PC-3 (cell line): ENCODE results near the gene TPD52L1. TPM values are rescaled to one million over a fixed set of nuclear protein-coding genes. Genes with fewer than 3 reads are reported as not detected.
"Not testable (repeated sequence)": the region's sequence is repeated elsewhere in the genome, so short reads cannot be mapped to it uniquely, and the experiment has no call there.

Experiments used
- ATAC-seq: fragments of 200-7000 bp; cut with Tn5 transposase; 2 replicates; pipeline ENCODE4 v1.9.1; 2020; ENCODE audit warnings: mild to moderate bottlenecking, moderate library complexity
- BruUV-seq: library from RNA; stranded (reverse); fragments of 400-500 nt; replicated peaks from 2 replicates; lab custom pipeline; 2021; lab: Mats Ljungman, UMichigan
- CTCF ChIA-PET: fragments of 300-600 bp; sonication (Branson Sonifier 250); formaldehyde crosslinking; loops from one replicate; lab custom pipeline; 2022; ENCODE audit warnings: antibody characterized with exemption; lab: Charles Lee
- POLR2A ChIA-PET: fragments of 300-600 bp; sonication (Branson Sonifier 250); formaldehyde crosslinking; loops from one replicate; lab custom pipeline; 2022; ENCODE audit warnings: antibody characterized with exemption; ENCODE audit not compliant: unreplicated experiment; lab: Charles Lee
- DNase-seq: peaks from one replicate; pipeline ENCODE4 v3.0.0-alpha.2; 2015
- H2AFZ ChIP-seq: fragments of 300-600 bp; sonication (generic); 2 replicates; pipeline ENCODE4 v1.6.0; 2016; ENCODE audit warnings: antibody characterized with exemption, low read length
- H3F3A ChIP-seq: fragments of 300-600 bp; sonication (generic); one replicate; pipeline ENCODE4 v1.6.0; 2017; ENCODE audit warnings: antibody characterized with exemption, low read length, control low read depth, mild to moderate bottlenecking; ENCODE audit not compliant: unreplicated experiment
- H3K27ac ChIP-seq: fragments of 300-600 bp; sonication (generic); 2 replicates; pipeline ENCODE4 v1.5.1; 2016; ENCODE audit warnings: mild to moderate bottlenecking, low read length
- H3K27me3 ChIP-seq: fragments of 300-600 bp; sonication (generic); 2 replicates; pipeline ENCODE4 v1.6.1; 2016; ENCODE audit warnings: low read length, mixed read lengths
- H3K36me3 ChIP-seq: fragments of 300-600 bp; sonication (generic); 2 replicates; pipeline ENCODE4 v1.6.1; 2016; ENCODE audit warnings: low read depth, mixed run types, low read length, mixed read lengths
- H3K4me1 ChIP-seq: fragments of 300-600 bp; sonication (generic); 2 replicates; pipeline ENCODE4 v1.5.1; 2016; ENCODE audit warnings: low read length; ENCODE audit not compliant: insufficient read depth
- H3K4me2 ChIP-seq: fragments of 300-600 bp; sonication (generic); 2 replicates; pipeline ENCODE4 v1.6.0; 2016; ENCODE audit warnings: low read length
- H3K4me3 ChIP-seq: fragments of 300-600 bp; sonication (generic); 2 replicates; pipeline ENCODE4 v1.5.1; 2016; ENCODE audit warnings: mild to moderate bottlenecking, low read length, mixed read lengths
- H3K79me2 ChIP-seq: fragments of 300-600 bp; sonication (generic); 2 replicates; pipeline ENCODE4 v1.6.1; 2017; ENCODE audit warnings: low read length, mixed read lengths
- H3K9ac ChIP-seq: fragments of 300-600 bp; sonication (generic); 2 replicates; pipeline ENCODE4 v1.6.0; 2016; ENCODE audit warnings: mild to moderate bottlenecking, low read length
- H3K9me2 ChIP-seq: fragments of 300-600 bp; sonication (generic); replicated peaks from 2 replicates; pipeline ENCODE4 v1.6.1; 2016; ENCODE audit warnings: mixed run types, low read length, mixed read lengths
- H3K9me3 ChIP-seq: fragments of 300-600 bp; sonication (generic); 2 replicates; pipeline ENCODE4 v1.6.1; 2016; ENCODE audit warnings: low read length, mixed read lengths
- H4K20me1 ChIP-seq: fragments of 300-600 bp; sonication (generic); 2 replicates; pipeline ENCODE4 v1.6.1; 2016; ENCODE audit warnings: low read length, mixed read lengths
- CTCF ChIP-seq: fragments of 300-600 bp; sonication (generic); conservative IDR thresholded peaks from 2 replicates; pipeline ENCODE4 v1.5.1; 2017; ENCODE audit warnings: antibody characterized with exemption, low read depth, mild to moderate bottlenecking, low read length
- EZH2 ChIP-seq: fragments of 300-600 bp; sonication (generic); IDR thresholded peaks from one replicate; pipeline ENCODE4 v1.6.1; 2017; ENCODE audit warnings: antibody characterized with exemption, mild to moderate bottlenecking, low read length; ENCODE audit not compliant: unreplicated experiment
- EZH2phosphoT487 ChIP-seq: fragments of 300-600 bp; sonication (generic); IDR thresholded peaks from 2 replicates; pipeline ENCODE4 v1.6.1; 2018; ENCODE audit warnings: mild to moderate bottlenecking, antibody characterized with exemption, low read length, borderline replicate concordance
- intact Hi-C: fragments of 100-400 bp; cut with micrococcal nuclease; formaldehyde crosslinking; loops from 2 replicates; pipeline ENCODE4 v1.9.0; 2023
- total RNA-seq: library from RNA; depleted of rRNA; stranded (reverse); fragments of >200 nt; gene quantifications from 2 replicates; pipeline ENCODE4 v1.2.3, GENCODE V29; 2014

Gene TPD52L1
- total RNA-seq, 1 experiment from 2014 or later: 39.4 TPM

- Histone ChIP-seq H3F3A (no peaks in the 10 kb centered on the region), H2AFZ (0 out of 2 replicates have a peak overlapping the region, but pooled peaks have one; percentile 86), H3K4me1 (peaks cover 15% of the 10 kb centered on the region), H4K20me1 (no peaks in the 10 kb centered on the region), H3K27me3 (no peaks in the 10 kb centered on the region), H3K9ac (no peak overlapping the region), H3K27ac (no peak overlapping the region), H3K9me2 (no peaks in the 10 kb centered on the region), H3K4me2 (no peak overlapping the region), H3K36me3 (no peaks in the 10 kb centered on the region), H3K79me2 (no peaks in the 10 kb centered on the region), H3K4me3 (no peak overlapping the region), H3K9me3 (no peaks in the 10 kb centered on the region)
- POLR2A ChIA-PET: no interaction called here
- ATAC-seq: no peak
- intact Hi-C loops: no loop called here
- CTCF ChIA-PET: no interaction called here
- no TSS peak for BruUV-seq
- DNase-seq: no peak
- no peak for TF ChIP-seq EZH2phosphoT487
- TF ChIP-seq CTCF: no peak
- TF ChIP-seq EZH2: no peak
These were observed 30.5 kb upstream of the TPD52L1 start for GRCh38 chr6:125123051-125123450.

GRCh38 chr6:125123468-125124048, 30.0 kb upstream of the TPD52L1 start:
- Histone ChIP-seq H3K79me2 (no peaks in the 10 kb centered on the region), H3K9ac (peak overlapping the region; percentile 46), H3F3A (no peaks in the 10 kb centered on the region), H3K4me3 (no peak overlapping the region), H3K4me1 (peaks cover 15% of the 10 kb centered on the region), H4K20me1 (no peaks in the 10 kb centered on the region), H3K27me3 (no peaks in the 10 kb centered on the region), H3K9me3 (no peaks in the 10 kb centered on the region), H3K36me3 (no peaks in the 10 kb centered on the region), H3K4me2 (peak overlapping the region; percentile 21; the same call in 1 of the 2 replicates), H2AFZ (peak overlapping the region; percentile 86), H3K9me2 (no peaks in the 10 kb centered on the region), H3K27ac (peak overlapping the region; percentile 55)
- POLR2A ChIA-PET: no interaction called here
- no TSS peak for BruUV-seq
- DNase-seq: no peak
- TF ChIP-seq EZH2phosphoT487 (no peak), CTCF (no peak), EZH2 (no peak)
- intact Hi-C loops: no loop called here
- no peak; the same call in 1 of the 2 replicates for ATAC-seq
- CTCF ChIA-PET: no interaction called here

- ChIA-PET POLR2A (no interaction called here), CTCF (no interaction called here)
- Histone ChIP-seq H3K9me2 (no peaks in the 10 kb centered on the region), H3K27me3 (no peaks in the 10 kb centered on the region), H3K9ac (peak overlapping the region; percentile 46), H2AFZ (peak overlapping the region; percentile 86), H3K4me2 (peak overlapping the region; percentile 21; the same call in 1 of the 2 replicates), H3K4me3 (no peak overlapping the region), H3K9me3 (no peaks in the 10 kb centered on the region), H3K79me2 (no peaks in the 10 kb centered on the region), H3K27ac (peak overlapping the region; percentile 55), H3K36me3 (no peaks in the 10 kb centered on the region), H3K4me1 (peaks cover 15% of the 10 kb centered on the region), H3F3A (no peaks in the 10 kb centered on the region), H4K20me1 (no peaks in the 10 kb centered on the region)
- intact Hi-C loops: no loop called here
- no peak for TF ChIP-seq EZH2
- TF ChIP-seq CTCF: no peak; the same call in 1 of the 2 replicates
- no peak for TF ChIP-seq EZH2phosphoT487
- no TSS peak for BruUV-seq
- ATAC-seq (peak; percentile 93), DNase-seq (peak; percentile 72)
These were observed 29.4 kb upstream of the TPD52L1 start for GRCh38 chr6:125124049-125124669.

GRCh38 chr6:125125856-125126255, 27.7 kb upstream of the TPD52L1 start:
- H3K9ac ChIP-seq, H3K36me3 ChIP-seq, ATAC-seq, POLR2A ChIA-PET, DNase-seq, H3K27ac ChIP-seq, CTCF ChIA-PET, H3K9me2 ChIP-seq, H3K9me3 ChIP-seq, H4K20me1 ChIP-seq, H3K4me3 ChIP-seq, H2AFZ ChIP-seq, H3K4me2 ChIP-seq, H3K27me3 ChIP-seq, H3F3A ChIP-seq, intact Hi-C loops, BruUV-seq, H3K79me2 ChIP-seq: not testable (repeated sequence)
- H3K4me1 ChIP-seq: peaks cover 15% of the 10 kb centered on the region
